KMS-11 (cell line): ENCODE results near the gene CASP2.

Experiments used
- H2AFZ ChIP-seq: fragments of 200-600 bp; sonication (generic); 2 replicates; pipeline ENCODE4 v1.6.1; 2016; ENCODE audit warnings: antibody characterized with exemption, mixed run types, low read depth
- H3K27ac ChIP-seq: fragments of 200-600 bp; sonication (generic); 2 replicates; pipeline ENCODE4 v1.6.1; 2016; ENCODE audit warnings: mild to moderate bottlenecking, mixed run types
- H3K27me3 ChIP-seq: fragments of 200-600 bp; sonication (generic); 2 replicates; pipeline ENCODE4 v1.6.1; 2017; ENCODE audit warnings: mild to moderate bottlenecking, low read depth, mixed run types, moderate library complexity; ENCODE audit not compliant: insufficient read depth
- H3K36me3 ChIP-seq: fragments of 200-600 bp; sonication (generic); 2 replicates; pipeline ENCODE4 v1.6.1; 2017; ENCODE audit warnings: mild to moderate bottlenecking, mixed run types; ENCODE audit not compliant: insufficient read depth
- H3K4me1 ChIP-seq: fragments of 200-600 bp; sonication (generic); 2 replicates; pipeline ENCODE4 v1.6.1; 2016; ENCODE audit warnings: mild to moderate bottlenecking, low read depth, mixed run types; ENCODE audit not compliant: poor library complexity, severe bottlenecking
- H3K4me2 ChIP-seq: fragments of 200-600 bp; sonication (generic); 2 replicates; pipeline ENCODE4 v1.7.0; 2016; ENCODE audit warnings: mild to moderate bottlenecking, mixed run types
- H3K4me3 ChIP-seq: fragments of 200-600 bp; sonication (generic); IDR thresholded peaks from 2 replicates; pipeline ENCODE4 v1.6.1; 2017; ENCODE audit warnings: low read depth, low read length, mixed read lengths; ENCODE audit not compliant: insufficient read depth
- H3K79me2 ChIP-seq: fragments of 200-600 bp; sonication (generic); 2 replicates; pipeline ENCODE4 v1.6.1; 2016; ENCODE audit warnings: low read depth, mixed run types; ENCODE audit not compliant: insufficient read depth
- H3K9ac ChIP-seq: fragments of 200-600 bp; sonication (generic); 2 replicates; pipeline ENCODE4 v1.6.1; 2016; ENCODE audit warnings: mild to moderate bottlenecking, mixed run types
- H4K20me1 ChIP-seq: fragments of 200-600 bp; sonication (generic); 2 replicates; pipeline ENCODE4 v1.6.1; 2016; ENCODE audit warnings: mild to moderate bottlenecking, mixed run types; ENCODE audit not compliant: insufficient read depth
- CTCF ChIP-seq: fragments of 200-600 bp; sonication (generic); conservative IDR thresholded peaks from 2 replicates; pipeline ENCODE4 v1.6.1; 2017; ENCODE audit warnings: low read depth, mild to moderate bottlenecking, antibody characterized with exemption, low read length, moderate library complexity, mixed read lengths

The CASP2 gene

GRCh38 chr7:143282124-143282523 lies 6.0 kb upstream of the CASP2 start:
- no peak overlapping the region for H3K4me2 ChIP-seq
- H3K36me3 ChIP-seq: no peaks in the 10 kb centered on the region
- H4K20me1 ChIP-seq: no peaks in the 10 kb centered on the region; the same call in 1 of the 2 replicates
- no peaks in the 10 kb centered on the region for H3K27me3 ChIP-seq
- TF ChIP-seq CTCF: no peak
- no peak overlapping the region for H3K27ac ChIP-seq
- H3K79me2 ChIP-seq: no peaks in the 10 kb centered on the region
- no peak overlapping the region for H2AFZ ChIP-seq
- H3K4me1 ChIP-seq: no peaks in the 10 kb centered on the region
- H3K9ac ChIP-seq: no peak overlapping the region
- no peak overlapping the region for H3K4me3 ChIP-seq

GRCh38 chr7:143283381-143283780 lies 4.8 kb upstream of the CASP2 start:
- Histone ChIP-seq H3K4me3 (no peak overlapping the region), H3K27me3 (no peaks in the 10 kb centered on the region), H3K27ac (no peak overlapping the region), H2AFZ (no peak overlapping the region), H3K9ac (no peak overlapping the region), H3K79me2 (peaks cover under 1% of the 10 kb centered on the region; the same call in 1 of the 2 replicates), H3K4me1 (peaks cover 7% of the 10 kb centered on the region), H4K20me1 (no peaks in the 10 kb centered on the region; the same call in 1 of the 2 replicates), H3K36me3 (no peaks in the 10 kb centered on the region), H3K4me2 (no peak overlapping the region)
- TF ChIP-seq CTCF: no peak

GRCh38 chr7:143284591-143285469 lies 3.3 kb upstream of the CASP2 start, which contains the start of gene TMEM139:
TSS of gene TMEM139 (plus strand) at chr7:143284958. CDS start at chr7:143285958, 1,000 bp downstream.
- no peak within 1 kb of the TSS for H3K4me2 ChIP-seq
- H3K27ac ChIP-seq: no peak within 1 kb of the TSS
- no peak within 1 kb of the TSS for H2AFZ ChIP-seq
- peaks cover 15% of the 10 kb centered on the region for H3K79me2 ChIP-seq
- H3K36me3 ChIP-seq: no peaks in the 10 kb centered on the region
- H3K27me3 ChIP-seq: no peaks in the 10 kb centered on the region
- no peak within 1 kb of the TSS for H3K9ac ChIP-seq
- H3K4me3 ChIP-seq: no peak within 1 kb of the TSS
- no peaks in the 10 kb centered on the region; the same call in 1 of the 2 replicates for H4K20me1 ChIP-seq
- TF ChIP-seq CTCF: no peak
- H3K4me1 ChIP-seq: peaks cover 14% of the 10 kb centered on the region

GRCh38 chr7:143285470-143285778 lies 2.7 kb upstream of the CASP2 start:
- Histone ChIP-seq H3K27me3 (no peaks in the 10 kb centered on the region), H2AFZ (no peak overlapping the region), H4K20me1 (no peaks in the 10 kb centered on the region; the same call in 1 of the 2 replicates), H3K4me3 (no peak overlapping the region), H3K9ac (no peak overlapping the region), H3K4me2 (no peak overlapping the region), H3K27ac (no peak overlapping the region), H3K79me2 (peaks cover 21% of the 10 kb centered on the region), H3K4me1 (peaks cover 20% of the 10 kb centered on the region), H3K36me3 (no peaks in the 10 kb centered on the region)
- TF ChIP-seq CTCF: no peak
